Hepatocyte (in vitro differentiated cells): ENCODE results near the gene LRRC18. TPM values are rescaled to one million over a fixed set of nuclear protein-coding genes. Genes with fewer than 3 reads are reported as not detected.

ENCODE experiments used
- DNase-seq: peaks from one replicate; pipeline ENCODE4 v3.0.0-alpha.2; 2016; ENCODE audit warnings: low spot score
- H2AFZ ChIP-seq: fragments of 200-600 bp; sonication (generic); 2 replicates; pipeline ENCODE4 v1.6.0; 2016; ENCODE audit warnings: antibody characterized with exemption, mild to moderate bottlenecking
- H3K27ac ChIP-seq: fragments of 200-600 bp; sonication (generic); 2 replicates; pipeline ENCODE4 v1.5.1; 2016; ENCODE audit warnings: mild to moderate bottlenecking
- H3K27me3 ChIP-seq: fragments of 200-600 bp; sonication (generic); 2 replicates; pipeline ENCODE4 v1.6.1; 2016
- H3K36me3 ChIP-seq: fragments of 200-600 bp; sonication (generic); replicated peaks from 2 replicates; pipeline ENCODE4 v1.5.1; 2016; ENCODE audit warnings: low read depth; ENCODE audit not compliant: insufficient read depth
- H3K4me1 ChIP-seq: fragments of 200-600 bp; sonication (generic); 2 replicates; pipeline ENCODE4 v1.5.1; 2016; ENCODE audit warnings: mild to moderate bottlenecking, moderate library complexity; ENCODE audit not compliant: insufficient read depth
- H3K4me2 ChIP-seq: fragments of 200-600 bp; sonication (generic); 2 replicates; pipeline ENCODE4 v1.6.0; 2016
- H3K4me3 ChIP-seq: fragments of 200-600 bp; sonication (generic); 2 replicates; pipeline ENCODE4 v1.5.1; 2016; ENCODE audit warnings: mild to moderate bottlenecking
- H3K79me2 ChIP-seq: fragments of 200-600 bp; sonication (generic); 2 replicates; pipeline ENCODE4 v1.6.0; 2017; ENCODE audit warnings: mild to moderate bottlenecking
- H3K9me2 ChIP-seq: fragments of 200-600 bp; sonication (generic); replicated peaks from 2 replicates; pipeline ENCODE4 v1.6.0; 2017; ENCODE audit warnings: mild to moderate bottlenecking; ENCODE audit not compliant: insufficient read depth
- H3K9me3 ChIP-seq: fragments of 200-600 bp; sonication (generic); 2 replicates; pipeline ENCODE4 v1.5.1; 2016; ENCODE audit warnings: low read depth, mild to moderate bottlenecking
- H4K20me1 ChIP-seq: fragments of 200-600 bp; sonication (generic); 2 replicates; pipeline ENCODE4 v1.6.0; 2016; ENCODE audit warnings: mild to moderate bottlenecking; ENCODE audit not compliant: insufficient read depth, poor library complexity, severe bottlenecking
- EZH2 ChIP-seq: fragments of 200-600 bp; sonication (generic); IDR thresholded peaks from 2 replicates; pipeline ENCODE4 v1.6.1; 2016; ENCODE audit warnings: antibody characterized with exemption, mild to moderate bottlenecking, borderline replicate concordance
- EZH2phosphoT487 ChIP-seq: fragments of 200-600 bp; sonication (generic); IDR thresholded peaks from one replicate; pipeline ENCODE4 v1.6.1; 2018; ENCODE audit warnings: antibody characterized with exemption, mild to moderate bottlenecking, low read depth, moderate library complexity; ENCODE audit not compliant: unreplicated experiment, severe bottlenecking
- WGBS: methylation state at CpG from one replicate; pipeline ENCODE4 v1.1.6; 2016; ENCODE audit warnings: low lambda C conversion rate; ENCODE audit errors: missing lambda C conversion rate; 5-methylcytosine and 5-hydroxymethylcytosine counted together
- polyA plus RNA-seq: library from polyadenylated mRNA; unstranded; fragments of >200 nt; fragmentation: Nextera tagmentation; extraction: Ambion mirVana; gene quantifications from 2 replicates; pipeline ENCODE4 v1.2.1, GENCODE V29; 2016
- total RNA-seq: library from RNA; depleted of rRNA; stranded (reverse); fragments of >200 nt; gene quantifications from 2 replicates; pipeline ENCODE4 v1.2.3, GENCODE V29; 2014
- TF ChIP-seq, protein P1 (sequence below): fragments of 200-600 bp; sonication (generic); IDR thresholded peaks from 2 replicates; pipeline ENCODE4 v1.5.1; 2016; ENCODE audit warnings: antibody characterized with exemption, mild to moderate bottlenecking; ENCODE audit not compliant: poor library complexity

Gene LRRC18
- total and polyA plus RNA-seq, 2 experiments from 2014 or later: not detected

DNA sequence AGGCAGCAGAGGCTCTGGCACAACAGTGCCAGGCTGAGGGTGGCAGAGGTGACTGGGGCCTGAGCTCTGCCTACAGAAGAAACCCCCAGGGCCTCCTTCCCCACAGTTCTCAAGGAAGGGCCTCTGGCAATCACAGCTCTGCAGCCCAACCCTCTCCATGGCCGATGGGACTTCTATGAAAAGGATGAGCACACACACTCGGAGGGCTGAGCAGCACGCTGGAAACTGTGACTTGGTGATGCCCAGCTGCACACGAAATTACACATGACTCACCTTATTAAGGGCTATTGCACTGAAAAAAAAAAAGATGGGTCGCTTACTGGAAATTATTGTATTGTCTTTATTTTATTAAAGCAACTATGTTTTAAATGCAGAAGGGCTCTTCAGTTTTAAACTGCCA, 42.9 kb upstream of the LRRC18 start:
- WGBS: 88% methylated on average over 5 of the region's 5 CpGs
- Histone ChIP-seq H3K4me3 (no peak overlapping the region), H4K20me1 (no peaks in the 10 kb centered on the region), H3K4me1 (no peaks in the 10 kb centered on the region), H3K27ac (no peak overlapping the region), H3K9me3 (no peaks in the 10 kb centered on the region), H3K27me3 (no peaks in the 10 kb centered on the region), H3K9me2 (no peaks in the 10 kb centered on the region), H3K36me3 (no peaks in the 10 kb centered on the region), H3K79me2 (no peaks in the 10 kb centered on the region), H3K4me2 (no peak overlapping the region), H2AFZ (no peak overlapping the region)
- TF ChIP-seq EZH2phosphoT487 (no peak), EZH2 (no peak)
- TF ChIP-seq, protein P1, sequence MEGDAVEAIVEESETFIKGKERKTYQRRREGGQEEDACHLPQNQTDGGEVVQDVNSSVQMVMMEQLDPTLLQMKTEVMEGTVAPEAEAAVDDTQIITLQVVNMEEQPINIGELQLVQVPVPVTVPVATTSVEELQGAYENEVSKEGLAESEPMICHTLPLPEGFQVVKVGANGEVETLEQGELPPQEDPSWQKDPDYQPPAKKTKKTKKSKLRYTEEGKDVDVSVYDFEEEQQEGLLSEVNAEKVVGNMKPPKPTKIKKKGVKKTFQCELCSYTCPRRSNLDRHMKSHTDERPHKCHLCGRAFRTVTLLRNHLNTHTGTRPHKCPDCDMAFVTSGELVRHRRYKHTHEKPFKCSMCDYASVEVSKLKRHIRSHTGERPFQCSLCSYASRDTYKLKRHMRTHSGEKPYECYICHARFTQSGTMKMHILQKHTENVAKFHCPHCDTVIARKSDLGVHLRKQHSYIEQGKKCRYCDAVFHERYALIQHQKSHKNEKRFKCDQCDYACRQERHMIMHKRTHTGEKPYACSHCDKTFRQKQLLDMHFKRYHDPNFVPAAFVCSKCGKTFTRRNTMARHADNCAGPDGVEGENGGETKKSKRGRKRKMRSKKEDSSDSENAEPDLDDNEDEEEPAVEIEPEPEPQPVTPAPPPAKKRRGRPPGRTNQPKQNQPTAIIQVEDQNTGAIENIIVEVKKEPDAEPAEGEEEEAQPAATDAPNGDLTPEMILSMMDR: no peak
- no peak for DNase-seq

DNA sequence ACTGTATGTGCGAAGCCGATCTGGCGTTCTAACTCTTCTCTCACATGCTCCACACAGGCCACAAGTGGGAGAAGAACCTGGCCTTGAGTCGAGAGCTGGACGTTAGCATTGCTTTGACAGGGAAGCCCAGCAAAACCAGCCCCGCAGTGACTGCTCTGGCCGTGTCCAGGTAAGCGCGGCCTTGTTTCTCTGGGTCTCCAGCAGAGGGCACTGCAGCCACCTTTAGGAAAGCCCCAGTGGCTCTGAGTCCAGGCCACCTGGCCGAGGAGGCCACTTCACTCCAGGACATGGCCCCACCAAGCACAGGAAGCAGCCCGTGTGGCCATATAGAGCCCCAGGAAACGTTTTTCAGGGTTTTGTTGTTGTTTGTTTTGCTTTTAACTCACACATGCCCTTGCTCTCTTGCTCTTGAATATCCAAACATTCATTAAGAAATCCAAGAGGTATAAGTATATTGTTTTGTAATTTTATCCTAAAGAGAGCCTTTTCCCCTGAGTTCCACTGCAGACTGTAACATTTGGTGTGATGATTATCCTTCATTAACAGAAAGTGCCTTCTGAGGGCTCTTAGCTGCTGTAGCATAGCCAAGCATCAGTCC, 41.8 kb upstream of the LRRC18 start:
- no peak overlapping the region for H2AFZ ChIP-seq
- no peak overlapping the region for H3K27ac ChIP-seq
- WGBS: 29% methylated on average over 12 of the region's 12 CpGs
- H3K9me3 ChIP-seq: no peaks in the 10 kb centered on the region
- no peaks in the 10 kb centered on the region for H3K4me1 ChIP-seq
- no peaks in the 10 kb centered on the region for H3K36me3 ChIP-seq
- H3K27me3 ChIP-seq: no peaks in the 10 kb centered on the region
- H4K20me1 ChIP-seq: no peaks in the 10 kb centered on the region
- no peaks in the 10 kb centered on the region for H3K79me2 ChIP-seq
- H3K9me2 ChIP-seq: no peaks in the 10 kb centered on the region
- peak; percentile 81 for DNase-seq
- no peak overlapping the region for H3K4me2 ChIP-seq
- H3K4me3 ChIP-seq: no peak overlapping the region
- TF ChIP-seq, protein P1: peak; percentile 76
- no peak for TF ChIP-seq EZH2phosphoT487

DNA sequence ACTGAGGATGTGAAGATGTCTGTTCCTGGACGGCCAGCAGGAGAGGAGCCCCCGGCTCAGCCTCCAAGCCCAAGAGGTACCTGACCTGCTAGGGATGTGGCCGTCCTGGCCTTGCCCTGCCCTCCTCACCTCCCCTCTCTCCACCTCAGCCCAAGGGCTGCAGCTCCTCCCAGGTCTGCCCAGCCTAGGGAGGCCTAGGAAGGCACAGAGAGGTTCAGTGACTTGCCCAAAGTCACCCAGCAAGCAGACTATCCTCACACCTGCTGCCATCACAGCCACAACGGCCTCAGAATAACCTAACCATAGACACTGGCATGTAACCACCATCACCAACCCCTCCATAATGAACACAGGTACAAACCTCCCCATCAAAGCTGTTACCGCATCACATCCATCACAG, 38.7 kb upstream of the LRRC18 start:
- TF ChIP-seq EZH2: no peak
- no peak for TF ChIP-seq EZH2phosphoT487
- TF ChIP-seq, protein P1: no peak

DNA sequence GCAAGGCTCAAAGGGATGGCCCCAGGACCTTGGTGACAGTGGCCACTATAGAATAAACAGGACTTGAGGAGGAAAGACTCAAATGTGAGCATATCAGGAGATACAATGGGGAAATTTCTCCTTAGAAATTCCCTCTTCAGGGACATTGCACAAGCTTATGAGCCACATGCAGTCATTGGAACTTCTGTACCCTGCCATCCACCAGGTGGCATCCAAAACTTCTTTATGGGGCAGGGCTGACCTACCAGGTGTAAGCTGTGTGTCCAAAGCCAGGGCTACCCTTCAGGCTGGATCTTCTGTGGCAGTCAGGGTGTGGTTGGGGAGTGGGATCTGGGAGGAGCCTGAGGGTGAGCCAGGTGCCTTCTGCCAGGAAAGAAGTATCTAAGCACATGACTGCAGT, 36.6 kb upstream of the LRRC18 start:
- DNase-seq: peak; percentile 28
- no peaks in the 10 kb centered on the region for H3K27me3 ChIP-seq
- TF ChIP-seq, protein P1: peak; percentile 39
- no peak for TF ChIP-seq EZH2

More for the DNA sequence above, 38.7 kb upstream of the LRRC18 start:
- H3K27me3 ChIP-seq: no peaks in the 10 kb centered on the region
- no peaks in the 10 kb centered on the region for H3K9me3 ChIP-seq
- no peaks in the 10 kb centered on the region for H3K36me3 ChIP-seq
- no peak overlapping the region for H2AFZ ChIP-seq
- H3K4me1 ChIP-seq: no peaks in the 10 kb centered on the region
- 74% methylated on average over 5 of the region's 5 CpGs for WGBS
- no peak for DNase-seq
- H3K79me2 ChIP-seq: no peaks in the 10 kb centered on the region
- H3K4me2 ChIP-seq: no peak overlapping the region
- no peak overlapping the region for H3K27ac ChIP-seq
- H4K20me1 ChIP-seq: no peaks in the 10 kb centered on the region
- H3K9me2 ChIP-seq: no peaks in the 10 kb centered on the region
- H3K4me3 ChIP-seq: no peak overlapping the region

More for the DNA sequence above, 36.6 kb upstream of the LRRC18 start:
- no peak overlapping the region for H3K27ac ChIP-seq
- H3K9me2 ChIP-seq: no peaks in the 10 kb centered on the region
- H4K20me1 ChIP-seq: no peaks in the 10 kb centered on the region
- H3K4me2 ChIP-seq: no peak overlapping the region
- no peak overlapping the region for H2AFZ ChIP-seq
- no peaks in the 10 kb centered on the region for H3K9me3 ChIP-seq
- H3K36me3 ChIP-seq: no peaks in the 10 kb centered on the region
- no peaks in the 10 kb centered on the region for H3K79me2 ChIP-seq
- H3K4me3 ChIP-seq: no peak overlapping the region
- H3K4me1 ChIP-seq: no peaks in the 10 kb centered on the region
